Neuronal stem cell (in vitro differentiated cells): ENCODE results near the gene PLP2.

Source experiments
- DNase-seq: peaks from one replicate; pipeline ENCODE4 v3.0.0-alpha.2; 2013; ENCODE audit warnings: low spot score
- H2AFZ ChIP-seq: one replicate; pipeline ENCODE4 v1.6.1; 2013; ENCODE audit warnings: mild to moderate bottlenecking, low read length, inconsistent platforms
- H2AK5ac ChIP-seq: 2 replicates; pipeline ENCODE4 v1.6.1; 2013; ENCODE audit warnings: low read depth, mild to moderate bottlenecking, inconsistent platforms, low read length, moderate library complexity, mixed read lengths
- H2BK120ac ChIP-seq: 2 replicates; pipeline ENCODE4 v1.6.1; 2013; ENCODE audit warnings: low read depth, mild to moderate bottlenecking, inconsistent platforms, low read length, moderate library complexity, mixed read lengths
- H2BK12ac ChIP-seq: one replicate; pipeline ENCODE4 v1.6.1; 2013; ENCODE audit warnings: low read length, inconsistent platforms
- H2BK15ac ChIP-seq: 2 replicates; pipeline ENCODE4 v1.6.1; 2013; ENCODE audit warnings: mild to moderate bottlenecking, low read length, inconsistent platforms, mixed read lengths
- H2BK5ac ChIP-seq: one replicate; pipeline ENCODE4 v1.6.1; 2013; ENCODE audit warnings: inconsistent platforms, mild to moderate bottlenecking, low read length, moderate library complexity
- H3K14ac ChIP-seq: one replicate; pipeline ENCODE4 v1.6.1; 2013; ENCODE audit warnings: low read length, inconsistent platforms
- H3K18ac ChIP-seq: 2 replicates; pipeline ENCODE4 v1.6.1; 2013; ENCODE audit warnings: low read length, inconsistent platforms
- H3K23ac ChIP-seq: 2 replicates; pipeline ENCODE4 v1.6.1; 2013; ENCODE audit warnings: low read depth, mild to moderate bottlenecking, mixed read lengths, low read length, inconsistent platforms; ENCODE audit not compliant: poor library complexity
- H3K27ac ChIP-seq: replicated peaks from 3 replicates; pipeline ENCODE4 v1.5.1; 2013; ENCODE audit warnings: low read length, inconsistent platforms
- H3K27me3 ChIP-seq, 3 experiments: 2 replicates each; pipeline ENCODE4 v1.6.1; 2013; ENCODE audit warnings: low read length in 3 of 3, mild to moderate bottlenecking in 2 of 3, inconsistent platforms in 1 of 3, low read depth in 1 of 3, mixed read lengths in 1 of 3, moderate library complexity in 1 of 3; ENCODE audit not compliant: control insufficient read depth in 3 of 3, insufficient read depth in 3 of 3
- H3K36me3 ChIP-seq, 2 donors: replicated peaks in 1 of 2; 2 replicates each; pipeline ENCODE4 v1.6.1; 2013; ENCODE audit warnings: low read length in 2 of 2; ENCODE audit not compliant: control insufficient read depth in 2 of 2, insufficient read depth in 2 of 2
- H3K4ac ChIP-seq: 2 replicates; pipeline ENCODE4 v1.6.1; 2013; ENCODE audit warnings: inconsistent platforms, mild to moderate bottlenecking, low read length, moderate library complexity
- H3K4me1 ChIP-seq, 2 donors: 1 replicate in 1 of 2; 2 replicates in 1 of 2; pipeline ENCODE4 v1.6.1; 2013; ENCODE audit warnings: low read length in 2 of 2, low read depth in 1 of 2; ENCODE audit not compliant: control insufficient read depth in 2 of 2, insufficient read depth in 1 of 2
- H3K4me2 ChIP-seq: one replicate; pipeline ENCODE4 v1.6.1; 2013; ENCODE audit warnings: mild to moderate bottlenecking, low read length, inconsistent platforms; ENCODE audit not compliant: insufficient read depth, poor library complexity, severe bottlenecking
- H3K4me3 ChIP-seq, 2 donors: 2 replicates each; pipeline ENCODE4 v1.5.1; 2013; ENCODE audit warnings: low read length in 2 of 2, mild to moderate bottlenecking in 2 of 2, inconsistent platforms in 1 of 2, moderate library complexity in 1 of 2
- H3K79me1 ChIP-seq: one replicate; pipeline ENCODE4 v1.6.1; 2013; ENCODE audit warnings: low read depth, mild to moderate bottlenecking, inconsistent platforms, low read length, moderate library complexity
- H3K9ac ChIP-seq: one replicate; pipeline ENCODE4 v1.6.1; 2013; ENCODE audit warnings: mild to moderate bottlenecking, low read depth, low read length, inconsistent platforms; ENCODE audit not compliant: poor library complexity
- H3K9me3 ChIP-seq, 2 donors: replicated peaks in 1 of 2; 2 replicates each; pipeline versions ENCODE3 to v1.6.1; 2013; ENCODE audit warnings: low read length in 2 of 2, mild to moderate bottlenecking in 2 of 2, inconsistent platforms in 1 of 2, low read depth in 1 of 2, mixed read lengths in 1 of 2, moderate library complexity in 1 of 2; ENCODE audit not compliant: control insufficient read depth in 2 of 2, insufficient read depth in 1 of 2
- H4K8ac ChIP-seq: one replicate; pipeline ENCODE4 v1.6.1; 2013; ENCODE audit warnings: low read depth, mild to moderate bottlenecking, inconsistent platforms, low read length, moderate library complexity
- H4K91ac ChIP-seq: one replicate; pipeline ENCODE4 v1.6.1; 2013; ENCODE audit warnings: low read length, low read depth, mild to moderate bottlenecking, inconsistent platforms; ENCODE audit not compliant: poor library complexity
- WGBS, 2 donors: extraction: QIAGEN DNeasy Blood & Tissue Kit; methylation state at CpG; one replicate each; pipeline ENCODE4 v1.1.7; 2013; ENCODE audit warnings: missing lambda C conversion rate in 2 of 2, mixed read lengths in 1 of 2; ENCODE audit not compliant: insufficient read length in 2 of 2, insufficient replicate concordance in 1 of 2; ENCODE audit errors: extremely low coverage in 2 of 2; 5-methylcytosine and 5-hydroxymethylcytosine counted together

PLP2 gene

GRCh38 chrX:49165901-49166881, 5.5 kb upstream of the PLP2 start:
- Histone ChIP-seq H3K9me3 (no peaks in the 10 kb centered on the region), H3K27me3 (peaks cover 0 to 12% (median 7%) of the 10 kb centered on the region in 3 experiments), H3K4me2 (peak overlapping the region; percentile 45), H3K27ac (no peak overlapping the region), H2AFZ (peak overlapping the region; percentile 77), H2BK5ac (no peak overlapping the region), H4K91ac (no peak overlapping the region), H3K4me3 (peak overlapping the region in 1 of 2 donors; percentile 46), H3K79me1 (peaks cover 2% of the 10 kb centered on the region), H4K8ac (no peak overlapping the region), H2AK5ac (no peak overlapping the region), H3K9ac (no peak overlapping the region), H3K4me1 (peaks cover 0 to 11% of the 10 kb centered on the region in 2 donors), H3K18ac (peak overlapping the region; percentile 48), H3K4ac (no peak overlapping the region), H2BK12ac (no peak overlapping the region), H2BK15ac (no peak overlapping the region), H2BK120ac (no peak overlapping the region), H3K14ac (no peak overlapping the region), H3K36me3 (no peaks in the 10 kb centered on the region), H3K23ac (no peak overlapping the region)
- DNase-seq: peak; percentile 69
- WGBS, 2 donors: no CpG with 5 or more reads among the region's 61 CpGs

DNA sequence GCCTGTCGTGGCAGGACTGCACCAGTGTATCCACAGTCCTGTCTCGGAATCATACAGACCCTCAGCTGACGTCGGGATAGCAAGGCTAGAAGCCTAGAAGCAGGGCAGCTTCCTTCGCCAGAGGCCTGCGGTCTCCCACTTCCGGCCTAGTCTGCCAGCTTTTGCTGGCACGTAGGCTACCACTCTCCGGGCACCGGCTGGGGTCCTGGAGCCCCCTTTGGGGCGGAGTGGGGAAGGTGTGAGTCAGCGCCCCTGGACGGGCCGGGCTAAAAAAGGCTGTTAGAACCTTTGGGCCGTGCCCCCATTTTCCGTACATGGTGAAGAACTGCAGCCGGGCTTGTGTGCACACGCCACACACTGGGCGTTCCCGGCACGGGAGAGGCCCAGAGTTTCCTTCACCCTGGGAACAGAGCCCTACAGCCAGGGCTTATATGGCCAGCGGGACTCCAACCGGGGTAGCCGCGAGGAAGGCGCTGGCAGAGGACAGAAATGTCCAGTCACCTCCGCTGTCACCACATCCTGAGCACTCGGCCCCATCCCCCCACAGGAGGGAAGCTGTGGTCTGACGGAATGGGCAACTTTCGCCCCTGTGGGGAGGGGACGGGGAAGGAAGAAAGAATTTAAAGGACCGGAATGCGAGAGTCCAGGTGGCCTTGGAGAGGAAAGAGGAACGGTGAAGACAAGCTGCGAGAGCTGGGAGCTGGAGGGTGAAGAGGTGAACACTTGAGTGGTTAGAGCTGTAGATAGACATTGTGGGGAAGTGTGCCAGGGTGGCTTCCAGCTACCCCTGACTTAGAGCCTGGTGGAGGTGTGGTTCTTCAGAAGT, 4.6 kb upstream of the PLP2 start:
- peaks cover 3 to 16% (median 14%) of the 10 kb centered on the region in 3 experiments for H3K27me3 ChIP-seq
- no peak overlapping the region for H3K9ac ChIP-seq
- no peaks in the 10 kb centered on the region for H3K36me3 ChIP-seq
- H2AK5ac ChIP-seq: no peak overlapping the region
- peak overlapping the region in 1 of 2 donors; percentile 46 for H3K4me3 ChIP-seq
- peak overlapping the region; percentile 59 for H3K18ac ChIP-seq
- H3K79me1 ChIP-seq: peaks cover 2% of the 10 kb centered on the region
- H2BK5ac ChIP-seq: no peak overlapping the region
- H3K4ac ChIP-seq: no peak overlapping the region
- H2AFZ ChIP-seq: peak overlapping the region; percentile 77
- no peak overlapping the region for H2BK120ac ChIP-seq
- H3K27ac ChIP-seq: no peak overlapping the region
- no peak overlapping the region for H4K8ac ChIP-seq
- H3K4me1 ChIP-seq: peaks cover 0 to 11% of the 10 kb centered on the region in 2 donors
- H3K4me2 ChIP-seq: peak overlapping the region; percentile 37
- no peak overlapping the region for H3K14ac ChIP-seq
- H4K91ac ChIP-seq: no peak overlapping the region
- no peak overlapping the region for H3K23ac ChIP-seq
- H3K9me3 ChIP-seq: no peaks in the 10 kb centered on the region
- DNase-seq: no peak
- no CpG with 5 or more reads among the region's 35 CpGs for WGBS, 2 donors
- no peak overlapping the region for H2BK15ac ChIP-seq
- H2BK12ac ChIP-seq: no peak overlapping the region

GRCh38 chrX:49167740-49168108, 4.0 kb upstream of the PLP2 start:
- Histone ChIP-seq H3K27me3 (peaks cover 4 to 19% (median 16%) of the 10 kb centered on the region in 3 experiments), H3K4me1 (peaks cover 0 to 11% of the 10 kb centered on the region in 2 donors), H3K9ac (no peak overlapping the region), H2AK5ac (no peak overlapping the region), H3K18ac (no peak overlapping the region), H4K91ac (no peak overlapping the region), H3K4ac (no peak overlapping the region), H3K27ac (no peak overlapping the region), H2BK120ac (no peak overlapping the region), H3K36me3 (no peaks in the 10 kb centered on the region), H2BK5ac (no peak overlapping the region), H2AFZ (no peak overlapping the region), H4K8ac (no peak overlapping the region), H3K4me3 (no peak overlapping the region), H3K14ac (no peak overlapping the region), H3K9me3 (no peaks in the 10 kb centered on the region), H3K23ac (no peak overlapping the region), H2BK15ac (no peak overlapping the region), H2BK12ac (no peak overlapping the region), H3K4me2 (no peak overlapping the region), H3K79me1 (peaks cover 2% of the 10 kb centered on the region)
- no peak for DNase-seq
- WGBS, 2 donors: no CpG with 5 or more reads among the region's 3 CpGs
